Endometrial microvascular endothelial cells (primary cell): ENCODE results near the gene ITPKA. TPM values are rescaled to one million over a fixed set of nuclear protein-coding genes. Genes with fewer than 3 reads are reported as not detected.

Experiments used
- in situ Hi-C: cut with HindIII; loops from 2 replicates; pipeline ENCODE4 v1.10.0; 2017; ENCODE audit warnings: low sequenced_read_pairs, low pct_unique_long_range_greater_than_20kb; ENCODE audit errors: inconsistent ontology term
- total RNA-seq: library from RNA; depleted of rRNA; stranded (reverse); fragments of >200 nt; gene quantifications from one replicate; pipeline ENCODE4 v1.2.3, GENCODE V29; 2015; ENCODE audit errors: inconsistent ontology term

ITPKA gene
- total RNA-seq, 1 donor from 2014 or later = 0.37 TPM

- in situ Hi-C loops = no loop called here
These were observed 6.3 kb upstream of the ITPKA start for GRCh38 chr15:41487381-41487780.

DNA sequence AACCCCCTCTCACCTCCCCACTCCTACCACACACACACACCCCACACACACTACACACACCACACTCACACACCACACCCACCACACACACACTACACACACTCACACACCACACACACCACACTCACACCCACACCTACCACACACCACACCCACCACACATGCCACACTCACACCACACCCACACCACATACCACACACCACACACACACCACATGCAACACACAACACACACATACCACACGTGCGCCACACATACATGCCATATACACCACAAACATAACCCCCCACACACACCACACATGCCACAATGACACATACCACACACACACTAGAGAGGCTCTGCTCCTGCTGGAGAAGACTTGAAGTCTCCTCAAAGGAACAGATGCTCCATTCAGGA lies 5.9 kb upstream of the ITPKA start:
- in situ Hi-C loops = no loop called here

GRCh38 chr15:41489641-41490040 lies 4.0 kb upstream of the ITPKA start:
- in situ Hi-C loops = no loop called here

- in situ Hi-C loops = no loop called here
These were observed 3.3 kb upstream of the ITPKA start for GRCh38 chr15:41490355-41490754.

- in situ Hi-C loops = no loop called here
These were observed 1.8 kb upstream of the ITPKA start for GRCh38 chr15:41491889-41492288.

GRCh38 chr15:41492597-41493204 lies 973 bp upstream of the ITPKA start:
- in situ Hi-C loops = no loop called here

DNA sequence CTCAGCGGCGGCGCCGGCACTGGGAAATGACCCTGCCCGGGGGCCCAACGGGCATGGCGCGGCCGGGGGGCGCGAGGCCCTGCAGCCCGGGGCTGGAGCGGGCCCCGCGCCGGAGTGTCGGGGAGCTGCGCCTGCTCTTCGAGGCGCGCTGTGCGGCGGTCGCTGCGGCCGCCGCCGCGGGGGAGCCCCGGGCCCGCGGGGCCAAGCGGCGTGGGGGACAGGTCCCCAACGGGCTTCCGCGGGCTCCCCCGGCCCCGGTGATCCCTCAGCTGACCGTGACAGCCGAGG lies 172 bp downstream of the ITPKA start:
- in situ Hi-C loops = no loop called here

DNA sequence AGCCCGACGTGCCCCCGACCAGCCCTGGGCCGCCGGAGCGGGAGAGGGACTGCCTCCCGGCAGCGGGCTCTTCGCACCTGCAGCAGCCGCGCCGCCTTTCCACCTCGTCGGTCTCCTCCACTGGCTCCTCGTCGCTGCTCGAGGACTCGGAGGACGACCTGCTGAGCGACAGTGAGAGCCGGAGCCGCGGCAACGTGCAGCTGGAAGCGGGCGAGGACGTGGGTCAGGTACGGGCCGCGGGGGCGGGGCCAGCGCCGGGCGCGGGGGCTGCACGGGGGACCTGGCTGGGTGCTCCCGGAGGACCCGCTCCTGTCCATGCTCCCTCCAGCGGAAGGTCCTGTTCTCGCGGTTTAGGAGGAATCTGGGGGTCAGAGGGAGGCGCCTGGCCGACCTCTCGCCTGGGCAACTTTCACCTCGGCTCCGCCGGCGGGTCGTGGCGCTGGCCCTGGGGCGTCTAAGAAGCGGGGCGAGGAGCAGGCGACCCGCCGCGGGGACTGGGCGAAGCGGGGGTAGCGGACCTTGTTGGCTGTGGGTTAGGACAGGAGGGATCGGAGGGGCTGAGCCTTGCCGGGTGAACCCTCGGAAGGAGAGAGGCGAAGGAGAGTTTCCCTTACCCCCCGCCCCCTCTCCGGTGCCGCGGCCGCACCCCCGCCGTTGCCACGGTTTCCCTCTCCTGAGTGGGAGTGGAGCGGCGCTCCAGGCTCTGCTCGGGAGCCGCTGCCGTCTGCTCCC lies 682 bp downstream of the ITPKA start:
- in situ Hi-C loops = no loop called here

GRCh38 chr15:41494922-41495735 lies 1.5 kb downstream of the ITPKA start:
- in situ Hi-C loops = no loop called here

DNA sequence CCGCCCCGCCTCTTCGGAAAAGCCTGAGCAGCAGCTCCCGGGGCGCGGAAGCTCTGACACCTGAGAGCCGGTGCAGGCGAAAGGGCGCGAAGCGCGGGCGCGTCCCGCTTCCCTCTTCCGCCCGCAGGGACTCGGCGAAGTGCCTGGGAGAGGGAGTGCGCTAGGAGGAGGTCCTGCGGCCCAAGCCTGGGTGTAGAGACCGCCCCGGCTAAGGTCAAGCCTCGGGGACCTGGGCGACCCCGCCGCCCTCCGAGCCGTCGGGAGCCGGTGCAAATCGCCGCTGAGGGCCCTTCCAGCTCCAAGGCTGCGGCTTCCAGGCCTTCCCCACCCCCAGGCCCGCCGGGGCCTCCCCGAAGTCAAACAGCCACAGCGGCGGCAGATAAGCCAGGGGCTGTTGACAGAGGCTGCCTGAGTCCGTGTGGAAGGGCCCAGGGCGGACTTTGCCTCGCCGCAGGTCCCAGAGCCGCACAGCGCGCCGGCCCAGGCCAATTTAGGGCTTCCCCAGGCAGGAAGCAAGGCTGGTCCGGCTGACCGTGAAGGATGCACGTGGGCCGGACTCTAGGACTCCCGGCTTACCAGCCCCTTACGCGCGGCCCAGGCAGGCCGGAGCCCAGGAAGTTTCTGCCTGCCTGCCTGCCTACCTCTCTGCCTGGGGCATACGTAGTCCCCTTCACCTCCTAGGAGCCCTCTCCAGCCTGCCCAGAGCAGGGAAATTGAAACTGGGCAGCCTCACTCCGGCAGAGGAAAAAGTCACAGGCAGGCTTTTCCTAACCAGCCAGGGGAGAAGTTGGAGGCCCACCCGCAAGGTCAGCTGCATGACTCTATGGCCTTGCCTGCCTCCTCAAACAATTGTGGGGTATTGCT lies 2.3 kb downstream of the ITPKA start:
- in situ Hi-C loops = no loop called here

- in situ Hi-C loops = no loop called here
These were observed 5.0 kb downstream of the ITPKA start for GRCh38 chr15:41498657-41499056.

- in situ Hi-C loops = no loop called here
These were observed 5.6 kb downstream of the ITPKA start for GRCh38 chr15:41499109-41499851.

DNA sequence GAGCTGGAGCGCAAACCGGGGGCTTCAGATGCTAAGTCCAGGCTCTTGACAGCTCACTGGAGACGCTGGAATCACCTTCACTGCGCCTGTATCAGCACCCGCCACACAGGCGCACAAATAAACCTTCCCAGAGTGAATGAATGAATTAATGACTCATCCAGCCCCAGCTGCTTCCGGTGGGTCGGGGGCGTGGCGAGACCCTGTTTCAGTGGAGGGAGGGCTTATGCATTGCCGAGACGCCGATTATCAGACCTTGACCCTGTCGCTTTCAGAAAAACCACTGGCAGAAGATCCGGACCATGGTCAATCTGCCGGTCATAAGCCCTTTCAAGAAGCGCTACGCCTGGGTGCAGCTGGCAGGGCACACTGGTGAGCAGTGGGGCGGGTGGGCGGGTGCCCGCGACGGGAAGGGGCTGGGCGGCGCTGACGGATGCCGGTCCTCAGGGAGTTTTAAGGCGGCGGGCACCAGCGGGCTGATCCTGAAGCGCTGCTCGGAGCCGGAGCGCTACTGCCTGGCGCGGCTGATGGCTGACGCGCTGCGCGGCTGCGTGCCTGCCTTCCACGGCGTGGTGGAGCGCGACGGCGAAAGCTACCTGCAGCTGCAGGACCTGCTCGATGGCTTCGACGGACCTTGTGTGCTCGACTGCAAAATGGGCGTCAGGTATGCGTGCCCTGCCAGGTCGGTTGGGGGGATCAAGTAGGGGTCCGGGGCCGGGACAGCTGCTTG lies 7.7 kb downstream of the ITPKA start:
- in situ Hi-C loops = no loop called here

DNA sequence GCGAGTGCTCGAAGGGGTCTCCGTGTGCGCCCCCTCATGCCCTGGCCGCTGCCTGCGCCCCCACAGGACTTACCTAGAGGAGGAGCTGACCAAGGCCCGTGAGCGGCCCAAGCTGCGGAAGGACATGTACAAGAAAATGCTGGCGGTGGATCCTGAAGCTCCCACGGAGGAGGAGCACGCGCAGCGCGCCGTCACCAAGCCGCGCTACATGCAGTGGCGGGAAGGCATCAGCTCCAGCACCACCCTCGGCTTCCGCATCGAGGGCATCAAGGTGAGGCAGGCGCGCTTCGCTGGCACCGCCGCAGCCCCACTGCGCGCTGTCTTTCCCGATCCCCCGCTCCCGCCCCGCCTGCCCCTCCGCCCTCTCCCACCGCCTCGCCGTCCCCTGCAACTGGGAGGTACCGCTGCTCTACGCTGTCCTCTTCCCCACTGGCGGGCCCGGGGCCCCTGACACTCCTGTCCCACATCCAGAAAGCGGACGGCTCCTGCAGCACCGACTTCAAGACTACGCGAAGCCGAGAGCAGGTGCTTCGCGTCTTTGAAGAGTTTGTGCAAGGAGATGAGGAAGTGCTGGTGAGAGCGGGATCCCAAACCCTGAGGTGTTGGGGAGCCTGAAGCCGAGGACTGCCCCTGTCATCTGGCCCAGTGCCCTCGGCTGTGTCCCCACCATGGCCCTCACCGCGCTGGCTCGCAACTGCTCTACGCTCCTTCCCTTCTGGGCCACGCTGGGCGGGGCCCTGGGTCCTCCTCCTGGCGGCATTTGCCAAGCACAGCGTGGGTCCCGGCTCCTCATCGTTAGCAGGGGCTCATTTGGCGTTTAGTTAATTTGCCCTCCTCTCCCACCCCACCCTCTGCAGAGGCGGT lies 8.5 kb downstream of the ITPKA start:
- in situ Hi-C loops = no loop called here

DNA sequence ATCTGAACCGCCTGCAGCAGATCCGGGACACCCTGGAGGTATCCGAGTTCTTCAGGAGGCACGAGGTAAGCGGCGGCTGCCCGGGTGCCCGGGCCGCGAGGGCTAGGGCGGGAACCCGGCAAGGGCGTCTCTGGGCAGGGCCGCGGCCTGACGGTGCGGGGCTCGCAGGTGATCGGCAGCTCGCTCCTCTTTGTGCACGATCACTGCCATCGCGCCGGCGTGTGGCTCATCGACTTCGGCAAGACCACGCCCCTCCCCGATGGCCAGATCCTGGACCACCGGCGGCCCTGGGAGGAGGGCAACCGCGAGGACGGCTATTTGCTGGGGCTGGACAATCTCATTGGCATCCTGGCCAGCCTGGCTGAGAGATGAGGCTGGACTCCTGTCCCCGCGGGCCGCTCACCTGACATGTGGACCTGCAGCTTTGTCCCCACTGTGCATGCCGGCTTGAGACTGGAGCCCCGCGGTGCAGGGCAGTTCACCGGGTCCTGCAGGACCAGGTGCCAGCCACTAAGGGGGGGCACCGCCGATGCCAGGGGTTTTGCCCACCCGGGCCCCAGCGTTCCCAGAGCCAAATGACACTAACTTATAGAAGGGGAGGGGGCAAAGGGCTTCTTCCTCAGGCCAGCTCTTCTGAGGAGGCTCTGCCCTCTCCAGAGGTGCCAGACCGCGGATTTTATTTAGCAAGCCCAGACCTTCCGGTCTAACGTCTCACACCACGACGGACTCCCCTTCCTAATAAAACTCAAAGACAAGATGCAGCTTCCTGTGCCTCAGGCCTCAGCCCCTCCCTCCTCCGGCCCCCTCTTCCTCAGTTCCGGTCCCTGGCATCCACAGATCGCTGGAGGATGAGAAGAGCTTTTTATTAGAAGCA lies 9.4 kb downstream of the ITPKA start:
- in situ Hi-C loops = no loop called here

DNA sequence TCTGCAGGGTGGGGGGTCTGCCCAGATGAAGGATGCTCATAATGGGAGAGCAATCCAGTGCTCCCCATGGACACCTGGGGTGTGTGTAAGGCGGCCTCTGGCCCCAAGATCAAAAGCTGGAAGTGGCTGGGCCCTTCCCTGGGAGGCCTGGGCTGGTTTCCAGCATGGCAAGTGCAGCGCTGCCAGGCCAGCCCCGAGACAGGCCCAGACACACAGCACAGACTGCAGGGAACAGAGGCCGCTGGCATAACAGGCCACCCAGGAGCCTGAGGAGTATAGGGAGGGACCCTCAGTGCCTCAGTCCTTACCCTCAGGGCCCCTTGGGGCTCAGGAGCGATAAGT lies 10.0 kb downstream of the ITPKA start:
- in situ Hi-C loops = no loop called here
